ENCODE data around the gene DQX1. TPM values are rescaled to one million over a fixed set of nuclear protein-coding genes. Genes with fewer than 3 reads are reported as not detected.

Gene DQX1
- total and polyA plus RNA-seq, 9 of the 15 experiments (the other 6 are each of a cell fraction or from before 2014, with no cell fraction given): 0.04 to 0.38 (median 0.18) TPM; not detected in 1

- TF ChIP-seq ATF2 (CRISPR knock-in tag; IDR thresholded peaks at IDR 0.05) (no peak), TSHZ1 (CRISPR knock-in tag; IDR thresholded peaks at IDR 0.05) (no peak), MTF1 (CRISPR knock-in tag; IDR thresholded peaks at IDR 0.05; ENCODE audit: borderline replicate concordance) (no peak), ZC3H8 (IDR thresholded peaks at IDR 0.05) (no peak), SNAPC5 (CRISPR knock-in tag; IDR thresholded peaks at IDR 0.05) (no peak), ATF3 (IDR thresholded peaks at IDR 0.05) (peak; percentile 96), ATF3 (CRISPR knock-in tag; conservative IDR thresholded peaks at IDR 0.05) (peak; percentile 90), ESRRA (IDR thresholded peaks at IDR 0.05; ENCODE audit: borderline replicate concordance, low read depth) (no peak), NR4A1 (CRISPR knock-in tag; IDR thresholded peaks at IDR 0.05) (no peak), NR4A1 (tag; IDR thresholded peaks at IDR 0.05) (no peak), MEF2D (tag; conservative IDR thresholded peaks at IDR 0.05; ENCODE audit: low read depth) (no peak), CTCFL (IDR thresholded peaks at IDR 0.05; ENCODE audit: borderline replicate concordance, insufficient read depth, low read depth, low read length, poor library complexity, severe bottlenecking) (no peak)
- TF ChIP-seq, protein P1, sequence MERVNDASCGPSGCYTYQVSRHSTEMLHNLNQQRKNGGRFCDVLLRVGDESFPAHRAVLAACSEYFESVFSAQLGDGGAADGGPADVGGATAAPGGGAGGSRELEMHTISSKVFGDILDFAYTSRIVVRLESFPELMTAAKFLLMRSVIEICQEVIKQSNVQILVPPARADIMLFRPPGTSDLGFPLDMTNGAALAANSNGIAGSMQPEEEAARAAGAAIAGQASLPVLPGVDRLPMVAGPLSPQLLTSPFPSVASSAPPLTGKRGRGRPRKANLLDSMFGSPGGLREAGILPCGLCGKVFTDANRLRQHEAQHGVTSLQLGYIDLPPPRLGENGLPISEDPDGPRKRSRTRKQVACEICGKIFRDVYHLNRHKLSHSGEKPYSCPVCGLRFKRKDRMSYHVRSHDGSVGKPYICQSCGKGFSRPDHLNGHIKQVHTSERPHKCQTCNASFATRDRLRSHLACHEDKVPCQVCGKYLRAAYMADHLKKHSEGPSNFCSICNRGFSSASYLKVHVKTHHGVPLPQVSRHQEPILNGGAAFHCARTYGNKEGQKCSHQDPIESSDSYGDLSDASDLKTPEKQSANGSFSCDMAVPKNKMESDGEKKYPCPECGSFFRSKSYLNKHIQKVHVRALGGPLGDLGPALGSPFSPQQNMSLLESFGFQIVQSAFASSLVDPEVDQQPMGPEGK (CRISPR knock-in tag; IDR thresholded peaks at IDR 0.05; ENCODE audit: borderline replicate concordance): no peak
- TF ChIP-seq, protein P2, sequence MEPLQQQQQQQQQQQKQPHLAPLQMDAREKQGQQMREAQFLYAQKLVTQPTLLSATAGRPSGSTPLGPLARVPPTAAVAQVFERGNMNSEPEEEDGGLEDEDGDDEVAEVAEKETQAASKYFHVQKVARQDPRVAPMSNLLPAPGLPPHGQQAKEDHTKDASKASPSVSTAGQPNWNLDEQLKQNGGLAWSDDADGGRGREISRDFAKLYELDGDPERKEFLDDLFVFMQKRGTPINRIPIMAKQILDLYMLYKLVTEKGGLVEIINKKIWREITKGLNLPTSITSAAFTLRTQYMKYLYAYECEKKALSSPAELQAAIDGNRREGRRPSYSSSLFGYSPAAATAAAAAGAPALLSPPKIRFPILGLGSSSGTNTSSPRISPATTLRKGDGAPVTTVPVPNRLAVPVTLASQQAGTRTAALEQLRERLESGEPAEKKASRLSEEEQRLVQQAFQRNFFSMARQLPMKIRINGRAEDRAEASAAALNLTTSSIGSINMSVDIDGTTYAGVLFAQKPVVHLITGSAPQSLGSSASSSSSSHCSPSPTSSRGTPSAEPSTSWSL (CRISPR knock-in tag; IDR thresholded peaks at IDR 0.05; ENCODE audit: borderline replicate concordance): no peak
These were observed 23.1 kb downstream of the DQX1 start (continued) for GRCh38 chr2:74502720-74503505.

Measured in K562 (cell line).